Caco-2 (cell line): Measurements from ENCODE around the gene PIAS2. TPM values are rescaled to one million over a fixed set of nuclear protein-coding genes. Genes with fewer than 3 reads are reported as not detected.
A peak's percentile ranks its signal among the peaks of the same experiment; 100 is the strongest.

Experiments
- BruUV-seq: library from RNA; stranded (reverse); fragments of 400-500 nt; replicated peaks from 2 replicates; lab custom pipeline; 2021; lab: Mats Ljungman, UMichigan
- CTCF ChIA-PET: fragments of 300-600 bp; sonication (Branson Sonifier 250); formaldehyde crosslinking; loops from one replicate; lab custom pipeline; 2022; ENCODE audit warnings: antibody characterized with exemption; lab: Charles Lee
- POLR2A ChIA-PET: fragments of 300-600 bp; sonication (Branson Sonifier 250); formaldehyde crosslinking; loops from one replicate; lab custom pipeline; 2022; ENCODE audit warnings: antibody characterized with exemption; lab: Charles Lee
- DNase-seq, 2 experiments: peaks; one replicate each; pipeline versions ENCODE4 v3.0.0 to v3.0.0-alpha.2; 2020 to 2022
- H3K27me3 ChIP-seq: replicated peaks from 2 replicates; pipeline ENCODE4 v1.6.0; 2011; ENCODE audit warnings: low read length; ENCODE audit not compliant: control insufficient read depth, insufficient read depth
- H3K36me3 ChIP-seq: 2 replicates; pipeline ENCODE4 v1.5.1; 2011; ENCODE audit warnings: low read length; ENCODE audit not compliant: control insufficient read depth, insufficient read depth
- H3K4me1 ChIP-seq: fragments of 250-450 bp; sonication (Bioruptor Pico); 2 replicates; pipeline ENCODE4 v1.5.1; 2020; ENCODE audit warnings: mild to moderate bottlenecking
- H3K4me3 ChIP-seq: 2 replicates; pipeline ENCODE4 v1.5.1; 2011; ENCODE audit warnings: low read depth, mild to moderate bottlenecking, control low read depth, low read length
- H3K9me3 ChIP-seq: fragments of 250-450 bp; sonication (Bioruptor Pico); 2 replicates; pipeline ENCODE4 v1.5.1; 2020; ENCODE audit warnings: mild to moderate bottlenecking, moderate library complexity
- H3K27ac Mint-ChIP-seq: one replicate; pipeline ENCODE4 v1.8.0; 2022; ENCODE audit warnings: mixed read lengths; ENCODE audit not compliant: unreplicated experiment
- H3K27me3 Mint-ChIP-seq: one replicate; pipeline ENCODE4 v1.8.0; 2022; ENCODE audit warnings: mixed read lengths; ENCODE audit not compliant: insufficient read depth, unreplicated experiment
- H3K36me3 Mint-ChIP-seq: one replicate; pipeline ENCODE4 v1.8.0; 2022; ENCODE audit warnings: mild to moderate bottlenecking, mixed read lengths; ENCODE audit not compliant: insufficient read depth, unreplicated experiment
- H3K4me1 Mint-ChIP-seq: one replicate; pipeline ENCODE4 v1.8.0; 2022; ENCODE audit warnings: low read depth, mixed read lengths; ENCODE audit not compliant: unreplicated experiment
- H3K4me3 Mint-ChIP-seq: one replicate; pipeline ENCODE4 v1.8.0; 2022; ENCODE audit warnings: mild to moderate bottlenecking, moderate library complexity, mixed read lengths; ENCODE audit not compliant: unreplicated experiment
- H3K9me3 Mint-ChIP-seq: one replicate; pipeline ENCODE4 v1.8.0; 2022; ENCODE audit warnings: mixed read lengths; ENCODE audit not compliant: unreplicated experiment
- CTCF ChIP-seq, 2 experiments: fragments of 200-600 bp in 1 of 2; IDR thresholded peaks; 1 replicate in 1 of 2; 2 replicates in 1 of 2; pipeline versions ENCODE4 v1.5.1 to v1.8.0; 2011 to 2022; ENCODE audit warnings: antibody characterized with exemption in 1 of 2, control low read depth in 1 of 2, inconsistent platforms in 1 of 2, low read depth in 1 of 2, low read length in 1 of 2, mild to moderate bottlenecking in 1 of 2, moderate library complexity in 1 of 2; ENCODE audit not compliant: insufficient read depth in 1 of 2, severe bottlenecking in 1 of 2, unreplicated experiment in 1 of 2
- intact Hi-C: fragments of 100-400 bp; cut with micrococcal nuclease; formaldehyde crosslinking; loops from one replicate; pipeline ENCODE4 v1.10.0; 2022; ENCODE audit not compliant: unreplicated experiment
- total RNA-seq: library from RNA; stranded (reverse); gene quantifications from 2 replicates; pipeline ENCODE4 v1.2.3, GENCODE V29; 2022

PIAS2 gene
- total RNA-seq, 1 experiment from 2014 or later, result 16.2 TPM

- DNase-seq, result peak; percentile 29 to 33
- Mint-ChIP-seq H3K4me3 (no peak overlapping the region), H3K36me3 (peaks cover 9% of the 10 kb centered on the region), H3K9me3 (peaks cover 10% of the 10 kb centered on the region), H3K27me3 (no peaks in the 10 kb centered on the region), H3K4me1 (no peaks in the 10 kb centered on the region), H3K27ac (peak overlapping the region; percentile 70)
- Histone ChIP-seq H3K9me3 (no peaks in the 10 kb centered on the region), H3K36me3 (0 out of 2 replicates have a peak, but pooled peaks cover 3% of the 10 kb centered on the region), H3K27me3 (no peaks in the 10 kb centered on the region), H3K4me1 (peaks cover 11% of the 10 kb centered on the region), H3K4me3 (no peak overlapping the region)
- ChIA-PET CTCF (no interaction called here), POLR2A (no interaction called here)
- TF ChIP-seq CTCF (IDR thresholded peaks at IDR 0.05; ENCODE audit: insufficient read depth in 1 of 2, low read depth in 1 of 2, low read length in 1 of 2, severe bottlenecking in 1 of 2, unreplicated experiment in 1 of 2), result no peak
- no TSS peak for BruUV-seq
- intact Hi-C loops, result no loop called here
These were observed 23.9 kb downstream of the PIAS2 start for GRCh38 chr18:46893360-46893759.

DNA sequence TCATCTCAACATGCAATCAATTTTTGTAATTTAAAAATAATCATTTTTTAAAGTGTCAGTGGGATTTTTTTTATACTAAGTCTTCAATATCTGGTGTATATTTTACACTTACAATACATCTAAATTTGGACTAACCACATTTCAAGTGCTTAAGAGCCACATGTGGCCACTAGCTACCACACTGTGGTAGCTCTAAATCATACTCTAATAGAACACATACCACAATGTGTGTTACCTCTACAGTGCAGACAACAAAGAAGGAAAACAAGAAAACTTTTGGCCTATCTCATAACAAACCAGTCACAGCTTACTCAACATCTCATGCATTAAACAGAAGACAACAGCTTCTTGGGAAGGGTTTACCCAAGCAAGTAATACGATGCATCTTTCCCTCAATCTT lies 24.5 kb downstream of the PIAS2 start:
- no peak overlapping the region for H3K4me3 Mint-ChIP-seq
- DNase-seq, result no peak
- BruUV-seq, result no TSS peak
- ChIA-PET CTCF (no interaction called here), POLR2A (no interaction called here)
- H3K36me3 Mint-ChIP-seq, result peaks cover 9% of the 10 kb centered on the region
- intact Hi-C loops, result no loop called here
- Histone ChIP-seq H3K9me3 (no peaks in the 10 kb centered on the region), H3K36me3 (0 out of 2 replicates have a peak, but pooled peaks cover 3% of the 10 kb centered on the region), H3K27me3 (no peaks in the 10 kb centered on the region), H3K4me1 (peaks cover 11% of the 10 kb centered on the region), H3K4me3 (no peak overlapping the region)
- H3K9me3 Mint-ChIP-seq, result peaks cover 10% of the 10 kb centered on the region
- no peaks in the 10 kb centered on the region for H3K27me3 Mint-ChIP-seq
- H3K4me1 Mint-ChIP-seq, result no peaks in the 10 kb centered on the region
- TF ChIP-seq CTCF (IDR thresholded peaks at IDR 0.05; ENCODE audit: insufficient read depth in 1 of 2, low read depth in 1 of 2, low read length in 1 of 2, severe bottlenecking in 1 of 2, unreplicated experiment in 1 of 2), result no peak
- H3K27ac Mint-ChIP-seq, result peak overlapping the region; percentile 70

DNA sequence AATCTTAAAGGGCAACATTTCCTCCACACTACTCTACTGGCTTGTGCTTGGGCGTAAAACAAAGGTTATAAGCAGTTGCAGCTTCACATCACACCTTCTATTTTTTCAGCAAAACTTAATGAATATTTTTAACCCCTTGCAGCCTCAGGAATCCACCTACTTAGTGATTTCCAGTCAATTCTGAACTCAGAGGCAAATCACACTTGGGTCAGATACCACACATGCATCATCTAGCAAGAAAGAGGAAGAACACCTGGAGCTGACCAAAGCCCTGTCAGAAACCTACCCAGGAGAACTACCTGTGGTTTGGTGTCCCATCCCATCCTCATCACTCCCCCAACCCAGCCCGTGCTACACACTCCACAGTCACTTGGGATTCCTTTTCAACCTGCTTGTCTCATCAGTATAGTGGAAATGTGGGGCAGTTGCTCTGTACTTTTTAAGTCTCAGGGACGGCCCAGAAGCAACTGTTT lies 25.5 kb downstream of the PIAS2 start:
- intact Hi-C loops, result no loop called here
- no peak overlapping the region for H3K4me3 Mint-ChIP-seq
- H3K27me3 Mint-ChIP-seq, result no peaks in the 10 kb centered on the region
- peaks cover 10% of the 10 kb centered on the region for H3K9me3 Mint-ChIP-seq
- no TSS peak for BruUV-seq
- ChIA-PET CTCF (no interaction called here), POLR2A (no interaction called here)
- H3K4me3 ChIP-seq, result no peak overlapping the region
- TF ChIP-seq CTCF (IDR thresholded peaks at IDR 0.05; ENCODE audit: insufficient read depth in 1 of 2, low read depth in 1 of 2, low read length in 1 of 2, severe bottlenecking in 1 of 2, unreplicated experiment in 1 of 2), result no peak
- no peaks in the 10 kb centered on the region for H3K9me3 ChIP-seq
- H3K36me3 Mint-ChIP-seq, result peaks cover 9% of the 10 kb centered on the region
- H3K27me3 ChIP-seq, result no peaks in the 10 kb centered on the region
- peaks cover 11% of the 10 kb centered on the region for H3K4me1 ChIP-seq
- no peaks in the 10 kb centered on the region for H3K4me1 Mint-ChIP-seq
- DNase-seq, result no peak
- no peak overlapping the region for H3K27ac Mint-ChIP-seq
- 0 out of 2 replicates have a peak, but pooled peaks cover 3% of the 10 kb centered on the region for H3K36me3 ChIP-seq
